NCI-H1436 treated with DMSO at 0.1 percent for 48 hours (cell line): Measurements from ENCODE around the gene LBH.
"Not testable (repeated sequence)": the region's sequence is repeated elsewhere in the genome, so short reads cannot be mapped to it uniquely, and the experiment has no call there.

ENCODE experiments used
- DNase-seq: peaks from one replicate; lab custom pipeline; 2025; lab: John Stamatoyannopoulos, UW

LBH gene

GRCh38 chr2:30259071-30259470, 27.7 kb downstream of the LBH start:
- DNase-seq = no peak

- DNase-seq = no peak
These were observed 28.7 kb downstream of the LBH start for GRCh38 chr2:30259827-30260679.

GRCh38 chr2:30260941-30261340, 29.6 kb downstream of the LBH start:
- DNase-seq = no peak

GRCh38 chr2:30261695-30262211, 30.4 kb downstream of the LBH start:
- DNase-seq = no peak

GRCh38 chr2:30262716-30263309, 31.5 kb downstream of the LBH start:
- no peak for DNase-seq

- no peak for DNase-seq
These were observed 32.9 kb downstream of the LBH start for GRCh38 chr2:30264274-30264673.

GRCh38 chr2:30265052-30266015, 34.0 kb downstream of the LBH start:
- DNase-seq = no peak

GRCh38 chr2:30266051-30266621, 34.8 kb downstream of the LBH start:
- no peak for DNase-seq

GRCh38 chr2:30266705-30267104, 35.4 kb downstream of the LBH start:
- DNase-seq = no peak

- DNase-seq = no peak
These were observed 36.0 kb downstream of the LBH start for GRCh38 chr2:30267161-30267975.

- DNase-seq = no peak
These were observed 37.0 kb downstream of the LBH start for GRCh38 chr2:30268296-30268871.

- not testable (repeated sequence) for DNase-seq
These were observed 37.9 kb downstream of the LBH start for GRCh38 chr2:30269114-30269770.

- DNase-seq = no peak
These were observed 38.4 kb downstream of the LBH start for GRCh38 chr2:30269771-30270145.

- no peak for DNase-seq
These were observed 38.8 kb downstream of the LBH start for GRCh38 chr2:30270166-30270565.

GRCh38 chr2:30271301-30271700, 40.0 kb downstream of the LBH start:
- no peak for DNase-seq

- no peak for DNase-seq
These were observed 41.0 kb downstream of the LBH start for GRCh38 chr2:30272286-30272685.

GRCh38 chr2:30272761-30273573, 41.6 kb downstream of the LBH start:
- no peak for DNase-seq

GRCh38 chr2:30273574-30273929, 42.2 kb downstream of the LBH start:
- DNase-seq = no peak

- DNase-seq = no peak
These were observed 43.9 kb downstream of the LBH start for GRCh38 chr2:30275256-30275655.
